GM12878 (cell line): Measurements from ENCODE around the gene KANSL3.

ENCODE experiments used
- EP300 ChIP-seq, 2 experiments: fragments of 150-350 bp in 1 of 2; IDR thresholded peaks; 2 replicates each; pipeline ENCODE4 v1.6.1; 2011 to 2012; ENCODE audit warnings: low read depth in 2 of 2, low read length in 2 of 2, borderline replicate concordance in 1 of 2, improper control_type of control experiment in 1 of 2, inconsistent platforms in 1 of 2; ENCODE audit not compliant: control insufficient read depth in 1 of 2
- EZH2 ChIP-seq: IDR thresholded peaks from 2 replicates; pipeline ENCODE4 v1.6.1; 2012; ENCODE audit warnings: low read depth, mild to moderate bottlenecking, control low read depth, inconsistent platforms, low read length, borderline replicate concordance; ENCODE audit not compliant: control insufficient read depth
- POLR2AphosphoS2 ChIP-seq: IDR thresholded peaks from 2 replicates; pipeline ENCODE4 v1.6.1; 2011; ENCODE audit warnings: low read depth, mild to moderate bottlenecking, low read length, improper control_type of control experiment, moderate library complexity
- TF ChIP-seq, protein P1 (sequence below): IDR thresholded peaks from 2 replicates; pipeline ENCODE4 v1.6.1; 2011; ENCODE audit warnings: borderline replicate concordance, low read depth, mild to moderate bottlenecking, moderate library complexity, mixed read lengths, low read length; ENCODE audit not compliant: insufficient read depth; ENCODE audit errors: extremely low read length
- TF ChIP-seq, protein P2 (sequence below): fragments of 450-650 bp; conservative IDR thresholded peaks from 2 replicates; pipeline ENCODE4 v1.6.1; 2017; ENCODE audit warnings: mild to moderate bottlenecking, moderate library complexity

DNA sequence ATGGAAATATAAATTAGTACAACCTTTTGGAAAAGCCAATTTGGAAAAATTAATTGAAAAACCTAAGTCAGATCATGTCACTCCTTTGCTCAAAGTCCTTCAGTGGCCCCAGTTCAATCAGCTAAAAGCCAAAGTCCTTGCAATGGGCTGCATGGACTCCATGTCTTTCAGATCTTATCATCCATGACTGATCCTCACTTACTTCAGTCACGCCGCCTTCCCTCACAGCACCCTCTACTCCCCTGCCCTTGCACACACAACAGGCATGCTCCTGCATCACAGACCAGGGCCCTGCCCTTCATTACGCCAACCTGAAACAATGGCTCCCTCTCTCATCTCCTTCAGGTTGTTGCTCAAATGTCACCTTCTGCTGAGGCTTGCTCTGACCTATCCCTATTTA lies 15.6 kb downstream of the KANSL3 start:
- TF ChIP-seq, protein P1, sequence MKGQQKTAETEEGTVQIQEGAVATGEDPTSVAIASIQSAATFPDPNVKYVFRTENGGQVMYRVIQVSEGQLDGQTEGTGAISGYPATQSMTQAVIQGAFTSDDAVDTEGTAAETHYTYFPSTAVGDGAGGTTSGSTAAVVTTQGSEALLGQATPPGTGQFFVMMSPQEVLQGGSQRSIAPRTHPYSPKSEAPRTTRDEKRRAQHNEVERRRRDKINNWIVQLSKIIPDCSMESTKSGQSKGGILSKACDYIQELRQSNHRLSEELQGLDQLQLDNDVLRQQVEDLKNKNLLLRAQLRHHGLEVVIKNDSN, result no peak
- TF ChIP-seq EZH2 (no peak), EP300 (IDR thresholded peaks at IDR 0.05; ENCODE audit: borderline replicate concordance in 1 of 2, control insufficient read depth in 1 of 2, low read depth in 2 of 2, low read length in 2 of 2) (no peak), POLR2AphosphoS2 (no peak)
- TF ChIP-seq, protein P2, sequence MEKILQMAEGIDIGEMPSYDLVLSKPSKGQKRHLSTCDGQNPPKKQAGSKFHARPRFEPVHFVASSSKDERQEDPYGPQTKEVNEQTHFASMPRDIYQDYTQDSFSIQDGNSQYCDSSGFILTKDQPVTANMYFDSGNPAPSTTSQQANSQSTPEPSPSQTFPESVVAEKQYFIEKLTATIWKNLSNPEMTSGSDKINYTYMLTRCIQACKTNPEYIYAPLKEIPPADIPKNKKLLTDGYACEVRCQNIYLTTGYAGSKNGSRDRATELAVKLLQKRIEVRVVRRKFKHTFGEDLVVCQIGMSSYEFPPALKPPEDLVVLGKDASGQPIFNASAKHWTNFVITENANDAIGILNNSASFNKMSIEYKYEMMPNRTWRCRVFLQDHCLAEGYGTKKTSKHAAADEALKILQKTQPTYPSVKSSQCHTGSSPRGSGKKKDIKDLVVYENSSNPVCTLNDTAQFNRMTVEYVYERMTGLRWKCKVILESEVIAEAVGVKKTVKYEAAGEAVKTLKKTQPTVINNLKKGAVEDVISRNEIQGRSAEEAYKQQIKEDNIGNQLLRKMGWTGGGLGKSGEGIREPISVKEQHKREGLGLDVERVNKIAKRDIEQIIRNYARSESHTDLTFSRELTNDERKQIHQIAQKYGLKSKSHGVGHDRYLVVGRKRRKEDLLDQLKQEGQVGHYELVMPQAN, result no peak
